NCI-H510A treated with DMSO at 0.1 percent for 48 hours (cell line): ENCODE measurements around the gene GTPBP2.

ENCODE experiments used
- DNase-seq: peaks from one replicate; lab custom pipeline; 2025; lab: John Stamatoyannopoulos, UW

Gene GTPBP2

GRCh38 chr6:43575772-43576551, 53.1 kb downstream of the GTPBP2 start, which contains the start of the genes POLH and XPO5:
POLH (plus strand) TSS chr6:43576185; CDS start chr6:43582320, 6,135 bp downstream.
XPO5 (minus strand) TSS chr6:43576038; CDS start chr6:43575864, 174 bp downstream.
- DNase-seq, result peak; percentile 98

- peak; percentile 33 for DNase-seq
Observed at GRCh38 chr6:43575105-43575771, 53.8 kb downstream of the GTPBP2 start.

- no peak for DNase-seq
Observed at GRCh38 chr6:43572015-43572414, 57.0 kb downstream of the GTPBP2 start.

GRCh38 chr6:43570876-43571441, 58.1 kb downstream of the GTPBP2 start:
- DNase-seq, result no peak
